ENCODE data around the gene MAFG.
A peak's percentile ranks its signal among the peaks of the same experiment; 100 is the strongest.

MAFG gene

GRCh38 chr17:81878294-81878693 is 49.2 kb downstream of the MAFG start:
- no peak for TF ChIP-seq PPARA (CRISPR knock-in tag; IDR thresholded peaks at IDR 0.05; ENCODE audit: borderline replicate concordance)
- ATAC-seq = no peak

- TF ChIP-seq CSDC2 (CRISPR knock-in tag; IDR thresholded peaks at IDR 0.05) = no peak
- TF ChIP-seq ISL1 (CRISPR knock-in tag; IDR thresholded peaks at IDR 0.05) = no peak
- no peak for TF ChIP-seq ARNTL (CRISPR knock-in tag; IDR thresholded peaks at IDR 0.05; ENCODE audit: borderline replicate concordance, low read depth)
- TF ChIP-seq ZC3H10 (CRISPR knock-in tag; IDR thresholded peaks at IDR 0.05) = no peak
- TF ChIP-seq RARB (CRISPR knock-in tag; IDR thresholded peaks at IDR 0.05) = no peak
- TF ChIP-seq CSRNP3 (CRISPR knock-in tag; IDR thresholded peaks at IDR 0.05) = no peak
- TF ChIP-seq POU6F1 (CRISPR knock-in tag; IDR thresholded peaks at IDR 0.05; ENCODE audit: borderline replicate concordance, low read depth) = no peak
- no peak for TF ChIP-seq CREB5 (CRISPR knock-in tag; IDR thresholded peaks at IDR 0.05; ENCODE audit: low read depth)
- TF ChIP-seq PPARA (CRISPR knock-in tag; IDR thresholded peaks at IDR 0.05; ENCODE audit: borderline replicate concordance) = no peak
- TF ChIP-seq ESRRG (CRISPR knock-in tag; IDR thresholded peaks at IDR 0.05) = no peak
- TF ChIP-seq ZFP3 (CRISPR knock-in tag; IDR thresholded peaks at IDR 0.05) = no peak
- no peak for TF ChIP-seq TCF4 (CRISPR knock-in tag; IDR thresholded peaks at IDR 0.05; ENCODE audit: borderline replicate concordance)
- no peak for TF ChIP-seq TOX (CRISPR knock-in tag; IDR thresholded peaks at IDR 0.05; ENCODE audit: borderline replicate concordance)
- no peak for TF ChIP-seq ZNF70 (CRISPR knock-in tag; IDR thresholded peaks at IDR 0.05)
- TF ChIP-seq PATZ1 (CRISPR knock-in tag; IDR thresholded peaks at IDR 0.05; ENCODE audit: borderline replicate concordance) = no peak
- no peak for TF ChIP-seq SNAI2 (CRISPR knock-in tag; IDR thresholded peaks at IDR 0.05)
- no peak for TF ChIP-seq ZFP30 (CRISPR knock-in tag; IDR thresholded peaks at IDR 0.05)
- no peak for TF ChIP-seq GLIS3 (CRISPR knock-in tag; IDR thresholded peaks at IDR 0.05)
- TF ChIP-seq OSR1 (CRISPR knock-in tag; IDR thresholded peaks at IDR 0.05) = no peak
- ATAC-seq = no peak
Observed at GRCh38 chr17:81877569-81877968, 50.0 kb downstream of the MAFG start.

GRCh38 chr17:81871387-81872230 is 55.9 kb downstream of the MAFG start:
- ATAC-seq = peak; percentile 11
- no peak for TF ChIP-seq RARB (CRISPR knock-in tag; IDR thresholded peaks at IDR 0.05)
- no peak; the same call in 1 of the 2 replicates for TF ChIP-seq BACH2 (CRISPR knock-in tag; IDR thresholded peaks at IDR 0.05; ENCODE audit: borderline replicate concordance)
- 0 out of 2 replicates have a peak, but pooled peaks have one; percentile 21 for TF ChIP-seq ZNF565 (CRISPR knock-in tag; conservative IDR thresholded peaks at IDR 0.05; ENCODE audit: low read depth)
- no peak for TF ChIP-seq ARNTL (CRISPR knock-in tag; IDR thresholded peaks at IDR 0.05; ENCODE audit: borderline replicate concordance, low read depth)
- TF ChIP-seq POU6F1 (CRISPR knock-in tag; IDR thresholded peaks at IDR 0.05; ENCODE audit: borderline replicate concordance, low read depth) = no peak
- TF ChIP-seq ISL1 (CRISPR knock-in tag; IDR thresholded peaks at IDR 0.05) = no peak
- TF ChIP-seq PPARA (CRISPR knock-in tag; IDR thresholded peaks at IDR 0.05; ENCODE audit: borderline replicate concordance) = no peak
- no peak for TF ChIP-seq PATZ1 (CRISPR knock-in tag; IDR thresholded peaks at IDR 0.05; ENCODE audit: borderline replicate concordance)
- TF ChIP-seq OSR1 (CRISPR knock-in tag; IDR thresholded peaks at IDR 0.05) = 0 out of 2 replicates have a peak, but pooled peaks have one; percentile 67
- TF ChIP-seq TCF4 (CRISPR knock-in tag; IDR thresholded peaks at IDR 0.05; ENCODE audit: borderline replicate concordance) = no peak
- peak; percentile 25; the same call in 1 of the 2 replicates for TF ChIP-seq SNAI2 (CRISPR knock-in tag; IDR thresholded peaks at IDR 0.05)
- no peak for TF ChIP-seq CREB5 (CRISPR knock-in tag; IDR thresholded peaks at IDR 0.05; ENCODE audit: low read depth)
- no peak for TF ChIP-seq ZC3H10 (CRISPR knock-in tag; IDR thresholded peaks at IDR 0.05)
- peak; percentile 84 for TF ChIP-seq ZFP3 (CRISPR knock-in tag; IDR thresholded peaks at IDR 0.05)
- TF ChIP-seq ZNF70 (CRISPR knock-in tag; IDR thresholded peaks at IDR 0.05) = no peak
- no peak for TF ChIP-seq TOX (CRISPR knock-in tag; IDR thresholded peaks at IDR 0.05; ENCODE audit: borderline replicate concordance)
- TF ChIP-seq ESRRG (CRISPR knock-in tag; IDR thresholded peaks at IDR 0.05) = no peak
- no peak for TF ChIP-seq ZNF8 (CRISPR knock-in tag; IDR thresholded peaks at IDR 0.05)
